Left colon (tissue), 2 donors: ENCODE measurements around the gene KIR2DL4. TPM values are rescaled to one million over a fixed set of nuclear protein-coding genes. Genes with fewer than 3 reads are reported as not detected.
"Not testable (repeated sequence)": the region's sequence is repeated elsewhere in the genome, so short reads cannot be mapped to it uniquely, and the experiment has no call there.

Experiments used
- ATAC-seq: fragments of 200-7000 bp; cut with Tn5 transposase; one replicate; pipeline ENCODE4 v1.9.1; 2020; ENCODE audit warnings: mild to moderate bottlenecking, moderate library complexity
- DNase-seq, 2 donors: peaks; one replicate each; pipeline ENCODE4 v3.0.0-alpha.2; 2020
- intact Hi-C, 2 donors: fragments of 100-400 bp; cut with DNase I in 1 of 2; cut with micrococcal nuclease in 1 of 2; formaldehyde crosslinking; loops; one replicate each; pipeline versions ENCODE4 v1.11.2 to v1.14.0; 2022; cut with DNase I, micrococcal nuclease
- total RNA-seq, 2 donors: library from RNA; stranded (reverse); fragmentation: NEBNext Ultra II Directional; extraction: Animal tissue kit (Norgen Biotek cat#: 25700); gene quantifications; one replicate each; pipeline ENCODE4 v1.2.1, GENCODE V29; 2021
- donor health status: DM: no; HTN: no; CAD: no.
- donor health status: DM: yes; HTN: yes; CAD: no.

The KIR2DL4 gene
- total RNA-seq, 2 donors from 2014 or later: 0.49 to 0.87 TPM

- ATAC-seq: no peak
- DNase-seq: no peak
- intact Hi-C loops: no loop called here
Measured at GRCh38 chr19:54792814-54793213, 10.6 kb upstream of the KIR2DL4 start.

- DNase-seq (no peak), ATAC-seq (no peak)
- intact Hi-C loops: no loop called here
Measured at GRCh38 chr19:54795758-54796157, 7.7 kb upstream of the KIR2DL4 start.

GRCh38 chr19:54804101-54804500 lies 691 bp downstream of the KIR2DL4 start:
- ATAC-seq (no peak), DNase-seq (no peak)
- intact Hi-C loops: no loop called here

- ATAC-seq (no peak), DNase-seq (no peak)
- intact Hi-C loops: no loop called here
Measured at GRCh38 chr19:54804571-54804970, 1.2 kb downstream of the KIR2DL4 start.

GRCh38 chr19:54805665-54806515 lies 2.5 kb downstream of the KIR2DL4 start:
- DNase-seq (no peak), ATAC-seq (no peak)
- intact Hi-C loops: no loop called here

- intact Hi-C loops: no loop called here
- ATAC-seq (no peak), DNase-seq (no peak)
Measured at GRCh38 chr19:54806516-54806838, 3.1 kb downstream of the KIR2DL4 start.

GRCh38 chr19:54814571-54814970 lies 11.2 kb downstream of the KIR2DL4 start:
- intact Hi-C loops, DNase-seq, ATAC-seq: not testable (repeated sequence)

- ATAC-seq, intact Hi-C loops: not testable (repeated sequence)
Measured at GRCh38 chr19:54816251-54816650, 12.8 kb downstream of the KIR2DL4 start, which contains the start of gene KIR3DL1. Gene KIR3DL1 (plus strand): TSS chr19:54816468.

GRCh38 chr19:54817670-54818536 lies 14.5 kb downstream of the KIR2DL4 start:
- DNase-seq (no peak), ATAC-seq (no peak)
- intact Hi-C loops: no loop called here

More at GRCh38 chr19:54816251-54816650, 12.8 kb downstream of the KIR2DL4 start, which contains the start of gene KIR3DL1:
- DNase-seq: not testable (repeated sequence)

GRCh38 chr19:54824416-54824815 lies 21.0 kb downstream of the KIR2DL4 start:
- intact Hi-C loops, DNase-seq, ATAC-seq: not testable (repeated sequence)

GRCh38 chr19:54825326-54825725 lies 21.9 kb downstream of the KIR2DL4 start:
- DNase-seq, ATAC-seq, intact Hi-C loops: not testable (repeated sequence)

- DNase-seq, ATAC-seq, intact Hi-C loops: not testable (repeated sequence)
Measured at GRCh38 chr19:54828064-54828463, 24.7 kb downstream of the KIR2DL4 start.

GRCh38 chr19:54832496-54832895 lies 29.1 kb downstream of the KIR2DL4 start, which contains the start of gene KIR2DS4:
Gene KIR2DS4 (plus strand): TSS chr19:54832676.
- ATAC-seq, DNase-seq, intact Hi-C loops: not testable (repeated sequence)

- ATAC-seq, DNase-seq, intact Hi-C loops: not testable (repeated sequence)
Measured at GRCh38 chr19:54835126-54835525, 31.7 kb downstream of the KIR2DL4 start.

- DNase-seq, ATAC-seq, intact Hi-C loops: not testable (repeated sequence)
Measured at GRCh38 chr19:54837522-54837921, 34.1 kb downstream of the KIR2DL4 start.

GRCh38 chr19:54843171-54843570 lies 39.8 kb downstream of the KIR2DL4 start:
- intact Hi-C loops, DNase-seq, ATAC-seq: not testable (repeated sequence)

- ATAC-seq, DNase-seq, intact Hi-C loops: not testable (repeated sequence)
Measured at GRCh38 chr19:54850061-54850640, 46.7 kb downstream of the KIR2DL4 start, which contains the start of gene KIR3DL2. Gene KIR3DL2 (plus strand): TSS chr19:54850443. CDS start chr19:54850476, 33 bp downstream.

- DNase-seq (no peak), ATAC-seq (no peak)
- intact Hi-C loops: no loop called here
Measured at GRCh38 chr19:54850930-54851329, 47.5 kb downstream of the KIR2DL4 start.

- intact Hi-C loops: no loop called here
- no peak for DNase-seq
Measured at GRCh38 chr19:54851353-54851752, 47.9 kb downstream of the KIR2DL4 start.

More at GRCh38 chr19:54851353-54851752, 47.9 kb downstream of the KIR2DL4 start:
- ATAC-seq: no peak
